Liver (tissue), 9 donors: ENCODE results near the gene YTHDC1. TPM values are rescaled to one million over a fixed set of nuclear protein-coding genes. Genes with fewer than 3 reads are reported as not detected.

ENCODE experiments used
- DNase-seq: peaks from one replicate; pipeline ENCODE4 v3.0.0-alpha.2; 2017; ENCODE audit warnings: low spot score
- H3K27ac ChIP-seq, 2 donors: one replicate each; pipeline ENCODE4 v1.7.0; 2013; ENCODE audit warnings: inconsistent platforms in 2 of 2, low read length in 2 of 2, control low read depth in 1 of 2, low read depth in 1 of 2, mild to moderate bottlenecking in 1 of 2
- H3K27me3 ChIP-seq, 4 donors: one replicate each; pipeline versions ENCODE4 v1.6.1 to v1.7.0; 2013; ENCODE audit warnings: low read length in 3 of 4, inconsistent platforms in 1 of 4, mild to moderate bottlenecking in 1 of 4, moderate library complexity in 1 of 4; ENCODE audit not compliant: control insufficient read depth in 4 of 4, insufficient read depth in 4 of 4
- H3K36me3 ChIP-seq, 4 donors: one replicate each; pipeline versions ENCODE4 v1.6.1 to v1.7.0; 2013; ENCODE audit warnings: low read length in 3 of 4, mild to moderate bottlenecking in 3 of 4, low read depth in 1 of 4, moderate library complexity in 1 of 4; ENCODE audit not compliant: control insufficient read depth in 4 of 4, insufficient read depth in 3 of 4
- H3K4me1 ChIP-seq, 4 donors: one replicate each; pipeline versions ENCODE4 v1.6.1 to v1.7.0; 2013; ENCODE audit warnings: low read length in 3 of 4, mild to moderate bottlenecking in 3 of 4, moderate library complexity in 1 of 4; ENCODE audit not compliant: control insufficient read depth in 4 of 4, insufficient read depth in 4 of 4
- H3K4me3 ChIP-seq, 3 donors: one replicate each; pipeline versions ENCODE4 v1.6.1 to v1.7.0; 2013; ENCODE audit warnings: low read length in 3 of 3, control low read depth in 1 of 3, low read depth in 1 of 3, mild to moderate bottlenecking in 1 of 3
- H3K9ac ChIP-seq, 2 donors: one replicate each; pipeline ENCODE4 v1.7.0; 2013; ENCODE audit warnings: low read length in 2 of 2, mild to moderate bottlenecking in 2 of 2, moderate library complexity in 2 of 2, control low read depth in 1 of 2, low read depth in 1 of 2
- H3K9me3 ChIP-seq, 4 donors: one replicate each; pipeline versions ENCODE4 v1.6.1 to v1.7.0; 2013; ENCODE audit warnings: low read length in 3 of 4; ENCODE audit not compliant: control insufficient read depth in 4 of 4
- ATF3 ChIP-seq: IDR thresholded peaks from 2 replicates; pipeline ENCODE4 v1.6.1; 2016; ENCODE audit warnings: antibody characterized with exemption
- EGR1 ChIP-seq, 2 donors: IDR thresholded peaks; 2 replicates each; pipeline ENCODE4 v1.6.1; 2016 to 2018; ENCODE audit warnings: antibody characterized with exemption in 2 of 2, low read depth in 2 of 2
- FOXA1 ChIP-seq: IDR thresholded peaks from 2 replicates; pipeline ENCODE4 v1.6.1; 2016; ENCODE audit warnings: antibody characterized with exemption
- FOXA2 ChIP-seq: IDR thresholded peaks from 2 replicates; pipeline ENCODE4 v1.6.1; 2016; ENCODE audit warnings: antibody characterized with exemption
- HNF4A ChIP-seq, 2 donors: conservative IDR thresholded peaks; 2 replicates each; pipeline ENCODE4 v1.6.1; 2016; ENCODE audit warnings: antibody characterized with exemption in 2 of 2, mild to moderate bottlenecking in 2 of 2
- HNF4G ChIP-seq: IDR thresholded peaks from 2 replicates; pipeline ENCODE4 v1.6.1; 2016; ENCODE audit warnings: antibody characterized with exemption
- JUND ChIP-seq, 2 donors: IDR thresholded peaks; 2 replicates each; pipeline ENCODE4 v1.6.1; 2016; ENCODE audit warnings: antibody characterized with exemption in 2 of 2
- NR2F2 ChIP-seq: IDR thresholded peaks from 2 replicates; pipeline ENCODE4 v1.6.1; 2016; ENCODE audit warnings: antibody characterized with exemption
- RAD21 ChIP-seq, 2 donors: IDR thresholded peaks; 2 replicates each; pipeline ENCODE4 v1.6.1; 2016; ENCODE audit warnings: antibody characterized with exemption in 2 of 2, mild to moderate bottlenecking in 2 of 2
- REST ChIP-seq: IDR thresholded peaks from 2 replicates; pipeline ENCODE4 v1.6.1; 2016; ENCODE audit warnings: antibody characterized with exemption, mild to moderate bottlenecking
- RXRA ChIP-seq, 2 donors: IDR thresholded peaks; 2 replicates each; pipeline ENCODE4 v1.6.1; 2017 to 2018; ENCODE audit warnings: antibody characterized with exemption in 2 of 2, mild to moderate bottlenecking in 1 of 2
- SP1 ChIP-seq: IDR thresholded peaks from 2 replicates; pipeline ENCODE4 v1.6.1; 2018; ENCODE audit warnings: antibody characterized with exemption, mild to moderate bottlenecking
- TAF1 ChIP-seq: conservative IDR thresholded peaks from 2 replicates; pipeline ENCODE4 v1.6.1; 2016; ENCODE audit warnings: antibody characterized with exemption, mild to moderate bottlenecking
- YY1 ChIP-seq: IDR thresholded peaks from 2 replicates; pipeline ENCODE4 v1.6.1; 2016; ENCODE audit warnings: antibody characterized with exemption, mild to moderate bottlenecking
- WGBS: extraction: QIAGEN DNeasy Blood & Tissue Kit; methylation state at CpG from one replicate; pipeline ENCODE4 v1.1.7; 2013; 5-methylcytosine and 5-hydroxymethylcytosine counted together
- polyA plus RNA-seq, 2 donors: library from polyadenylated mRNA; stranded (reverse) in 1 of 2; unstranded in 1 of 2; fragments of 200-250 nt in 1 of 2; fragments of >200 nt in 1 of 2; fragmentation: Nextera tagmentation in 1 of 2; extraction: Ambion mirVana in 1 of 2; gene quantifications; one replicate each; pipeline versions ENCODE4 v1.2.1 to v1.2.3, GENCODE V29; 2013 to 2015
- total RNA-seq, 2 donors: library from RNA; depleted of rRNA; stranded (reverse); fragments of >200 nt; gene quantifications; one replicate each; pipeline ENCODE4 v1.2.3, GENCODE V29; 2014
- TF ChIP-seq, protein P1 (sequence below): IDR thresholded peaks from 2 replicates; pipeline ENCODE4 v1.6.1; 2016; ENCODE audit warnings: antibody characterized with exemption
- TF ChIP-seq, protein P2 (sequence below): IDR thresholded peaks from 2 replicates; pipeline ENCODE4 v1.6.1; 2016; ENCODE audit warnings: antibody characterized with exemption
- TF ChIP-seq, protein P3 (sequence below): fragments of 150-350 bp; IDR thresholded peaks from 2 replicates; pipeline ENCODE4 v1.5.1; 2017; ENCODE audit warnings: improper control_type of control experiment, low read depth, low read length; ENCODE audit not compliant: missing input control
- donor health status: healthy.
- donor health status: healthy.
- donor health status: healthy.
- donor health status: healthy.
- donor health status: healthy.

YTHDC1 gene
- total and polyA plus RNA-seq, 4 donors, result 15.5 to 30.3 (median 22.9) TPM

DNA sequence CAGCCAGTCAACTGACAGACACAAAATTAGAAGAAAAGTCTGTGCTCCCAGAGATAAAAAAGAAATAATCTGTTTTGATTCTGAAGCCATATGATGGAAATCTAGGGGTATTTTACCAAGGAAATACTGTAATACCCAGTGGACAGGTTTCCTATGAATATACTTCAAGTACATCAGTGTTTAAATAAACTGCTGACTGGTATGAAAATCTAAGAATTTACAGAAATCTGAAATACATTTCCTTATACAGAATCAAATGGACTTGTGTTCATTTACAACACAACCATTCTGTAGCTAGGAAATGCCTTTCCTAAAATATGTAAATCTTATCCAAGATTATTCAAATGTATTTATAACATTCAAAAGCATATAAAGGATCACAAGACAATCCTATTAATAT lies 13.4 kb downstream of the YTHDC1 start:
- H3K4me1 ChIP-seq, result peaks cover 0 to 22% (median 14%) of the 10 kb centered on the region in 4 donors
- H3K9me3 ChIP-seq, result no peaks in the 10 kb centered on the region
- H3K36me3 ChIP-seq, result peaks cover 2 to 39% (median 29%) of the 10 kb centered on the region in 4 donors
- no peak overlapping the region for H3K27ac ChIP-seq
- H3K27me3 ChIP-seq, result no peaks in the 10 kb centered on the region
- no peak overlapping the region for H3K4me3 ChIP-seq
- no peak for DNase-seq
- TF ChIP-seq HNF4G (no peak), EGR1 (IDR thresholded peaks at IDR 0.05; ENCODE audit: low read depth in 2 of 2) (no peak), FOXA1 (no peak), RXRA (IDR thresholded peaks at IDR 0.05) (no peak), RAD21 (IDR thresholded peaks at IDR 0.05) (no peak), HNF4A (conservative IDR thresholded peaks at IDR 0.05) (no peak), TAF1 (no peak), ATF3 (no peak), FOXA2 (no peak), NR2F2 (no peak), JUND (IDR thresholded peaks at IDR 0.05) (no peak), REST (no peak), YY1 (no peak), SP1 (no peak)
- TF ChIP-seq, protein P1, sequence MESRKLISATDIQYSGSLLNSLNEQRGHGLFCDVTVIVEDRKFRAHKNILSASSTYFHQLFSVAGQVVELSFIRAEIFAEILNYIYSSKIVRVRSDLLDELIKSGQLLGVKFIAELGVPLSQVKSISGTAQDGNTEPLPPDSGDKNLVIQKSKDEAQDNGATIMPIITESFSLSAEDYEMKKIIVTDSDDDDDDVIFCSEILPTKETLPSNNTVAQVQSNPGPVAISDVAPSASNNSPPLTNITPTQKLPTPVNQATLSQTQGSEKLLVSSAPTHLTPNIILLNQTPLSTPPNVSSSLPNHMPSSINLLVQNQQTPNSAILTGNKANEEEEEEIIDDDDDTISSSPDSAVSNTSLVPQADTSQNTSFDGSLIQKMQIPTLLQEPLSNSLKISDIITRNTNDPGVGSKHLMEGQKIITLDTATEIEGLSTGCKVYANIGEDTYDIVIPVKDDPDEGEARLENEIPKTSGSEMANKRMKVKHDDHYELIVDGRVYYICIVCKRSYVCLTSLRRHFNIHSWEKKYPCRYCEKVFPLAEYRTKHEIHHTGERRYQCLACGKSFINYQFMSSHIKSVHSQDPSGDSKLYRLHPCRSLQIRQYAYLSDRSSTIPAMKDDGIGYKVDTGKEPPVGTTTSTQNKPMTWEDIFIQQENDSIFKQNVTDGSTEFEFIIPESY, result no peak
- TF ChIP-seq, protein P2, sequence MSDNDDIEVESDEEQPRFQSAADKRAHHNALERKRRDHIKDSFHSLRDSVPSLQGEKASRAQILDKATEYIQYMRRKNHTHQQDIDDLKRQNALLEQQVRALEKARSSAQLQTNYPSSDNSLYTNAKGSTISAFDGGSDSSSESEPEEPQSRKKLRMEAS, result no peak
- no peak overlapping the region for H3K9ac ChIP-seq

DNA sequence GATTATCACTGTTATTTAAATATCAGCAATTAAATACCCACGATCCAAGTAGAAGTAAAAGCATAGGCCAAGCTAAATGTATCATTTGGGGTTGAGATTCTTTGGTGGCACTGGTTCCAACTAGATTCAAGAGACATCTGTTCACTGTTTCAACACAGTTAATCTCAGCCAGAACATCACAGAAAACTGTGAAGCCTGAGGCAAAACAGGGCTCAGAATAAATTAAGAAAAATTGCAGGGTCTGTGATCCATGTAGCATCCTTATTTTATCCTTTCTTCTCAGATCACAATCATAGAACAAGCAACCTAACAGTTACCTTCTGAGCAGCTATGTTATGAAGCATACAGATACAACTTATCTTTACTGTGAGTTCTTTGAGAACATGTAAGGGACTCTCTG lies 23.7 kb downstream of the YTHDC1 start:
- no peak for DNase-seq
- Histone ChIP-seq H3K36me3 (peaks cover 7 to 56% (median 51%) of the 10 kb centered on the region in 4 donors), H3K4me3 (no peak overlapping the region), H3K9ac (no peak overlapping the region), H3K4me1 (no peaks in the 10 kb centered on the region), H3K27me3 (no peaks in the 10 kb centered on the region), H3K27ac (no peak overlapping the region), H3K9me3 (no peaks in the 10 kb centered on the region)
- WGBS, result 95% methylated on average over 1 of the region's 1 CpG
- TF ChIP-seq FOXA1 (no peak), RXRA (IDR thresholded peaks at IDR 0.05) (no peak)
- TF ChIP-seq, protein P3, sequence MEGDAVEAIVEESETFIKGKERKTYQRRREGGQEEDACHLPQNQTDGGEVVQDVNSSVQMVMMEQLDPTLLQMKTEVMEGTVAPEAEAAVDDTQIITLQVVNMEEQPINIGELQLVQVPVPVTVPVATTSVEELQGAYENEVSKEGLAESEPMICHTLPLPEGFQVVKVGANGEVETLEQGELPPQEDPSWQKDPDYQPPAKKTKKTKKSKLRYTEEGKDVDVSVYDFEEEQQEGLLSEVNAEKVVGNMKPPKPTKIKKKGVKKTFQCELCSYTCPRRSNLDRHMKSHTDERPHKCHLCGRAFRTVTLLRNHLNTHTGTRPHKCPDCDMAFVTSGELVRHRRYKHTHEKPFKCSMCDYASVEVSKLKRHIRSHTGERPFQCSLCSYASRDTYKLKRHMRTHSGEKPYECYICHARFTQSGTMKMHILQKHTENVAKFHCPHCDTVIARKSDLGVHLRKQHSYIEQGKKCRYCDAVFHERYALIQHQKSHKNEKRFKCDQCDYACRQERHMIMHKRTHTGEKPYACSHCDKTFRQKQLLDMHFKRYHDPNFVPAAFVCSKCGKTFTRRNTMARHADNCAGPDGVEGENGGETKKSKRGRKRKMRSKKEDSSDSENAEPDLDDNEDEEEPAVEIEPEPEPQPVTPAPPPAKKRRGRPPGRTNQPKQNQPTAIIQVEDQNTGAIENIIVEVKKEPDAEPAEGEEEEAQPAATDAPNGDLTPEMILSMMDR, result no peak
- TF ChIP-seq, protein P2, result no peak
